GM12891 (cell line): Measurements from ENCODE around the gene EGFL8.
"Not testable (repeated sequence)": the region's sequence is repeated elsewhere in the genome, so short reads cannot be mapped to it uniquely, and the experiment has no call there.

Experiments used
- DNase-seq: peaks from one replicate; pipeline ENCODE4 v3.0.0; 2011; ENCODE audit warnings: low spot score; ENCODE audit not compliant: insufficient read length
- FAIRE-seq: peaks from 2 replicates; lab custom pipeline; 2011; peaks lifted over from hg19 to GRCh38; lab: Jason Lieb, UNC
- PAX5 ChIP-seq: IDR thresholded peaks from 2 replicates; pipeline ENCODE4 v1.6.1; 2011; ENCODE audit warnings: low read length, moderate library complexity, mild to moderate bottlenecking; ENCODE audit not compliant: insufficient read depth, severe bottlenecking
- POLR2A ChIP-seq: IDR thresholded peaks from 2 replicates; pipeline ENCODE4 v1.6.1; 2011; ENCODE audit warnings: low read depth, low read length, control low read depth
- POLR2AphosphoS5 ChIP-seq: IDR thresholded peaks from 2 replicates; pipeline ENCODE4 v1.6.1; 2011; ENCODE audit warnings: low read depth, low read length, control low read depth
- POU2F2 ChIP-seq: IDR thresholded peaks from 2 replicates; pipeline ENCODE4 v1.6.1; 2011; ENCODE audit warnings: low read depth, mild to moderate bottlenecking, control low read depth, low read length, moderate library complexity
- SPI1 ChIP-seq: IDR thresholded peaks from 2 replicates; pipeline ENCODE4 v1.6.1; 2011; ENCODE audit warnings: low read depth, low read length, control low read depth
- TAF1 ChIP-seq: IDR thresholded peaks from 2 replicates; pipeline ENCODE4 v1.6.1; 2011; ENCODE audit warnings: low read depth, low read length, control low read depth

EGFL8 gene

GRCh38 chr6:32190911-32191677, 26.7 kb downstream of the EGFL8 start:
- no peak for TF ChIP-seq SPI1
- no peak; the same call in 1 of the 2 replicates for TF ChIP-seq POLR2AphosphoS5
- TF ChIP-seq TAF1, result no peak
- TF ChIP-seq POLR2A, result no peak
- no peak for TF ChIP-seq POU2F2
- no peak for TF ChIP-seq PAX5
- FAIRE-seq (no peak), DNase-seq (no peak)

- no peak for DNase-seq
- TF ChIP-seq PAX5, result no peak
- TF ChIP-seq TAF1, result no peak
- no peak for TF ChIP-seq SPI1
- TF ChIP-seq POLR2A, result no peak
- peak; percentile 49 for TF ChIP-seq POLR2AphosphoS5
- TF ChIP-seq POU2F2, result peak; percentile 31; the same call in 1 of the 2 replicates
- FAIRE-seq, result peak; percentile 16
Measured at GRCh38 chr6:32191696-32192607, 27.6 kb downstream of the EGFL8 start.

GRCh38 chr6:32192608-32193039, 28.2 kb downstream of the EGFL8 start, which contains the start of gene GPSM3:
Gene GPSM3 (minus strand): TSS chr6:32192643. CDS start chr6:32192513, 130 bp downstream.
- TF ChIP-seq POU2F2 (no peak), POLR2AphosphoS5 (no peak; the same call in 1 of the 2 replicates), SPI1 (peak; percentile 64), TAF1 (peak; percentile 33)
- FAIRE-seq (peak; percentile 54), DNase-seq (no peak)

GRCh38 chr6:32193096-32193495, 28.7 kb downstream of the EGFL8 start:
- FAIRE-seq, result not testable (repeated sequence)

GRCh38 chr6:32194388-32194787, 30.0 kb downstream of the EGFL8 start:
- FAIRE-seq (no peak), DNase-seq (no peak)
- TF ChIP-seq PAX5 (no peak), POU2F2 (no peak), SPI1 (no peak), POLR2AphosphoS5 (no peak), POLR2A (no peak), TAF1 (no peak)

More at GRCh38 chr6:32193096-32193495, 28.7 kb downstream of the EGFL8 start:
- DNase-seq, result not testable (repeated sequence)

- TF ChIP-seq TAF1 (peak; percentile 51; the same call in 1 of the 2 replicates), SPI1 (no peak), POLR2A (peak; percentile 52), POLR2AphosphoS5 (no peak), PAX5 (no peak), POU2F2 (0 out of 2 replicates have a peak, but pooled peaks have one; percentile 35)
- DNase-seq, result no peak
- FAIRE-seq, result peak; percentile 43
Measured at GRCh38 chr6:32194825-32195651, 30.6 kb downstream of the EGFL8 start.

GRCh38 chr6:32195652-32195901, 31.2 kb downstream of the EGFL8 start:
- FAIRE-seq, result peak; percentile 96
- TF ChIP-seq POLR2A (no peak), POU2F2 (0 out of 2 replicates have a peak, but pooled peaks have one; percentile 1)
- peak; percentile 93 for DNase-seq

GRCh38 chr6:32195902-32196681, 31.7 kb downstream of the EGFL8 start:
- FAIRE-seq, result no peak
- DNase-seq, result peak; percentile 64

More at GRCh38 chr6:32195902-32196681, 31.7 kb downstream of the EGFL8 start:
- TF ChIP-seq SPI1 (peak; percentile 29; the same call in 1 of the 2 replicates), POLR2A (peak; percentile 82), POLR2AphosphoS5 (peak; percentile 86), PAX5 (no peak), TAF1 (peak; percentile 64; the same call in 1 of the 2 replicates), POU2F2 (no peak)
